Sigmoid colon (tissue), 7 donors: ENCODE results near the gene RIOK1. TPM values are rescaled to one million over a fixed set of nuclear protein-coding genes. Genes with fewer than 3 reads are reported as not detected.
A peak's percentile ranks its signal among the peaks of the same experiment; 100 is the strongest.

ENCODE experiments used
- DNase-seq: peaks from one replicate; pipeline ENCODE4 v3.0.0-alpha.2; 2019
- H3K27ac ChIP-seq, 4 donors: fragments of 200-600 bp; sonication (generic); one replicate each; pipeline ENCODE4 v1.5.1; 2016 to 2019; ENCODE audit warnings: mild to moderate bottlenecking in 1 of 4
- H3K27me3 ChIP-seq, 3 donors: fragments of 200-600 bp; sonication (generic); one replicate each; pipeline ENCODE4 v1.5.1; 2019; ENCODE audit warnings: mild to moderate bottlenecking in 1 of 3
- H3K36me3 ChIP-seq, 4 donors: fragments of 200-600 bp; sonication (generic); one replicate each; pipeline ENCODE4 v1.5.1; 2016 to 2019
- H3K4me1 ChIP-seq, 4 donors: fragments of 200-600 bp; sonication (generic); one replicate each; pipeline ENCODE4 v1.5.1; 2017 to 2019
- H3K4me3 ChIP-seq, 4 donors: fragments of 200-600 bp; sonication (generic); one replicate each; pipeline ENCODE4 v1.5.1; 2017 to 2019; ENCODE audit warnings: mild to moderate bottlenecking in 2 of 4, moderate library complexity in 1 of 4
- H3K9me3 ChIP-seq, 4 donors: fragments of 200-600 bp in 3 of 4; sonication (generic) in 3 of 4; one replicate each; pipeline versions ENCODE4 v1.5.1 to v1.6.1; 2013 to 2019
- EP300 ChIP-seq, 4 donors: sonication (generic); formaldehyde crosslinking; IDR thresholded peaks; one replicate each; pipeline ENCODE4 v1.6.1; 2017; ENCODE audit warnings: antibody characterized with exemption in 4 of 4
- POLR2A ChIP-seq, 2 donors: fragments of 450-650 bp; IDR thresholded peaks; one replicate each; pipeline ENCODE4 v1.6.1; 2016; ENCODE audit warnings: antibody characterized with exemption in 2 of 2, mild to moderate bottlenecking in 2 of 2, moderate library complexity in 2 of 2
- POLR2AphosphoS5 ChIP-seq, 4 donors: sonication (generic); formaldehyde crosslinking; IDR thresholded peaks; one replicate each; pipeline ENCODE4 v1.6.1; 2017; ENCODE audit warnings: antibody characterized with exemption in 4 of 4
- WGBS, 2 donors: extraction: QIAGEN DNeasy Blood & Tissue Kit; methylation state at CpG; one replicate each; pipeline ENCODE4 v1.1.7; 2013; 5-methylcytosine and 5-hydroxymethylcytosine counted together
- intact Hi-C: fragments of 100-400 bp; cut with DNase I; formaldehyde crosslinking; loops from one replicate; pipeline ENCODE4 v1.15.1; 2023
- polyA plus RNA-seq, 3 donors: library from polyadenylated mRNA; stranded (reverse); fragments of 200-250 nt; gene quantifications; one replicate each; pipeline ENCODE4 v1.2.3, GENCODE V29; 2013
- total RNA-seq, 4 donors: library from RNA; depleted of rRNA; stranded (reverse); fragments of >200 nt; gene quantifications; one replicate each; pipeline ENCODE4 v1.1.0, GENCODE V29; 2016
- TF ChIP-seq, protein P1 (sequence below), 4 experiments: fragments of 450-650 bp in 3 of 4; fragments of 200-600 bp in 1 of 4; IDR thresholded peaks; one replicate each; pipeline ENCODE4 v1.5.1; 2016 to 2019; ENCODE audit warnings: antibody characterized with exemption in 4 of 4, mild to moderate bottlenecking in 3 of 4, moderate library complexity in 2 of 4
- donor health status: healthy with polysubstance abuse.
- donor health status: Bipolar disorder and iron deficiency.
- donor health status: healthy.

RIOK1 gene
- total and polyA plus RNA-seq, 7 donors = 10.2 to 16.9 (median 15.3) TPM

GRCh38 chr6:7445101-7445500 lies 55.5 kb downstream of the RIOK1 start:
- intact Hi-C loops = no loop called here
- no peak for DNase-seq
- Histone ChIP-seq H3K9me3 (no peaks in the 10 kb centered on the region), H3K27me3 (no peaks in the 10 kb centered on the region), H3K27ac (no peak overlapping the region), H3K4me3 (no peak overlapping the region), H3K4me1 (no peaks in the 10 kb centered on the region), H3K36me3 (no peaks in the 10 kb centered on the region)
- WGBS, 2 donors = 87 to 94% methylated on average over 2 of the region's 2 CpGs
- TF ChIP-seq POLR2A (IDR thresholded peaks at IDR 0.05) = no peak
- no peak for TF ChIP-seq POLR2AphosphoS5 (IDR thresholded peaks at IDR 0.05)
- TF ChIP-seq, protein P1, sequence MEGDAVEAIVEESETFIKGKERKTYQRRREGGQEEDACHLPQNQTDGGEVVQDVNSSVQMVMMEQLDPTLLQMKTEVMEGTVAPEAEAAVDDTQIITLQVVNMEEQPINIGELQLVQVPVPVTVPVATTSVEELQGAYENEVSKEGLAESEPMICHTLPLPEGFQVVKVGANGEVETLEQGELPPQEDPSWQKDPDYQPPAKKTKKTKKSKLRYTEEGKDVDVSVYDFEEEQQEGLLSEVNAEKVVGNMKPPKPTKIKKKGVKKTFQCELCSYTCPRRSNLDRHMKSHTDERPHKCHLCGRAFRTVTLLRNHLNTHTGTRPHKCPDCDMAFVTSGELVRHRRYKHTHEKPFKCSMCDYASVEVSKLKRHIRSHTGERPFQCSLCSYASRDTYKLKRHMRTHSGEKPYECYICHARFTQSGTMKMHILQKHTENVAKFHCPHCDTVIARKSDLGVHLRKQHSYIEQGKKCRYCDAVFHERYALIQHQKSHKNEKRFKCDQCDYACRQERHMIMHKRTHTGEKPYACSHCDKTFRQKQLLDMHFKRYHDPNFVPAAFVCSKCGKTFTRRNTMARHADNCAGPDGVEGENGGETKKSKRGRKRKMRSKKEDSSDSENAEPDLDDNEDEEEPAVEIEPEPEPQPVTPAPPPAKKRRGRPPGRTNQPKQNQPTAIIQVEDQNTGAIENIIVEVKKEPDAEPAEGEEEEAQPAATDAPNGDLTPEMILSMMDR (IDR thresholded peaks at IDR 0.05) = no peak
- no peak for TF ChIP-seq EP300 (IDR thresholded peaks at IDR 0.05)

- peak; percentile 11 for DNase-seq
- WGBS, 2 donors = 51 to 73% methylated on average over 12 of the region's 12 CpGs
Measured at GRCh38 chr6:7445885-7446461, 56.4 kb downstream of the RIOK1 start.

DNA sequence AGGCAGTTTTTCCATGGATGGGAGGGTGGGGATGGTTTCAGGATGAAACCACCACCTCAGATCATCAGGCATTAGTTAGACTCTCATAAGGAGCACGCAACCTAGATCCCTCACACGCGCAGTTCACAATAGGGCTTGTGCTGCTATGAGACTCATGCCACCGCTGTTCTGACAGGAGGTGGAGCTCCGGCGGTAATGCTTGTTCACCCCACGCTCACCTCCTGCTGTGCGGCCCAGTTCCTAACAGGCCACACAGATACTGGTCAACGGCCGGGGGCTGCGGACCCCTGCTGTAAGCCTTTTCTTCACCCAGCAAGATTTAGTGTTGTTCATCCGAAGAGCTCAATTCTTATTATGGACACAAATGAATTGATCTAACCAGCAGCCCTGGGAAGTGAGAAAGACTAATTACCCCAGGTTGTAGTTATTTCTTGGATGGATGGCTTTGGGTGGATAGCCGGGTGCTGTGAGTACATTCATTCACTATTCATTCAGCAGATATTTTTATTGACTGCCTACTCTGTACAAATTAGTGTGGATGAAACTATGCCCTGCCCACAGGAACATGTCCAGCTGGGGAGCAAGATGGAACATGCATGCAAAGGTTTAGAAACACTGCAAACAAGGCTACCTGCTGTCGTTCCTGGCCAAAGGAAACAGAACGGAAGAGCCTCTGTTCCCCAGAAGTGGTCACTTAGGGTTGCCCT lies 57.2 kb downstream of the RIOK1 start:
- Histone ChIP-seq H3K27ac (no peak overlapping the region), H3K9me3 (no peaks in the 10 kb centered on the region), H3K4me3 (no peak overlapping the region), H3K36me3 (no peaks in the 10 kb centered on the region), H3K4me1 (no peaks in the 10 kb centered on the region), H3K27me3 (no peaks in the 10 kb centered on the region)
- peak; percentile 36 for DNase-seq
- 88 to 92% methylated on average over 15 of the region's 15 CpGs for WGBS, 2 donors
- intact Hi-C loops = no loop called here
- TF ChIP-seq POLR2AphosphoS5 (IDR thresholded peaks at IDR 0.05) = no peak
- TF ChIP-seq POLR2A (IDR thresholded peaks at IDR 0.05) = no peak
- no peak for TF ChIP-seq EP300 (IDR thresholded peaks at IDR 0.05)
- TF ChIP-seq, protein P1 (IDR thresholded peaks at IDR 0.05) = no peak

More at GRCh38 chr6:7445885-7446461, 56.4 kb downstream of the RIOK1 start:
- no peaks in the 10 kb centered on the region for H3K27me3 ChIP-seq
- no peak overlapping the region for H3K4me3 ChIP-seq
- H3K9me3 ChIP-seq = no peaks in the 10 kb centered on the region
- no peak overlapping the region for H3K27ac ChIP-seq
- H3K36me3 ChIP-seq = no peaks in the 10 kb centered on the region
- intact Hi-C loops = no loop called here
- no peaks in the 10 kb centered on the region for H3K4me1 ChIP-seq
- TF ChIP-seq POLR2AphosphoS5 (IDR thresholded peaks at IDR 0.05) = no peak
- TF ChIP-seq POLR2A (IDR thresholded peaks at IDR 0.05) = no peak
- TF ChIP-seq, protein P1 (IDR thresholded peaks at IDR 0.05) = no peak
- TF ChIP-seq EP300 (IDR thresholded peaks at IDR 0.05) = no peak

GRCh38 chr6:7448232-7448631 lies 58.6 kb downstream of the RIOK1 start:
- Histone ChIP-seq H3K9me3 (no peaks in the 10 kb centered on the region), H3K4me3 (no peak overlapping the region), H3K4me1 (no peaks in the 10 kb centered on the region), H3K27ac (no peak overlapping the region), H3K27me3 (no peaks in the 10 kb centered on the region), H3K36me3 (no peaks in the 10 kb centered on the region)
- TF ChIP-seq EP300 (IDR thresholded peaks at IDR 0.05) = no peak
- TF ChIP-seq, protein P1 (IDR thresholded peaks at IDR 0.05) = no peak
- no peak for TF ChIP-seq POLR2AphosphoS5 (IDR thresholded peaks at IDR 0.05)
- TF ChIP-seq POLR2A (IDR thresholded peaks at IDR 0.05) = no peak
- 91 to 93% methylated on average over 6 of the region's 6 CpGs for WGBS, 2 donors
- DNase-seq = no peak
- intact Hi-C loops = no loop called here
